Stimulated activated CD4-positive, alpha-beta T cell treated with anti-CD3 and anti-CD28 coated beads, TNF-alpha, amount 100 ng/mL, for 4 hours (primary cell): ENCODE results near the gene CDNF.
"Not testable (repeated sequence)": the region's sequence is repeated elsewhere in the genome, so short reads cannot be mapped to it uniquely, and the experiment has no call there.

Experiments used
- DNase-seq, 3 experiments: peaks; one replicate each; pipeline ENCODE4 v3.0.0-alpha.2; 2020; ENCODE audit warnings: low read depth in 3 of 3

CDNF gene

DNA sequence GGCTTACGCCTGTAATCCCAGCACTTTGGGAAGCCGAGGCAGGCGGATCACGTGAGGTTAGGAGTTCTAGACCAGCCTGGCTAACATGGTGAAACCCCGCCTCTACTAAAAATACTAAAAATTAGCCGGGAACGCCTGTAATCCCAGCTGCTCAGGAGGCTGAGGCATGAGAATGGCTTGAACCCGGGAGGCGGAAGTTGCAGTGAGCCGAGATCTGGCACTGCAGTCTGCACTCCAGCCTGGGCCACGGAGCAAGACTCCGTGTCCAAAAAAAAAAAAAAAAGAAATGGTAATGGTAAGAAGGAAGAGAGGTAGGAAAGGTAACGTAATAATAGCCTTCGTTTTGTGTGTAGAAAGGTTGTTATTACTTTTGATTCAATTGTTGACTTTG is 1.5 kb upstream of the CDNF start:
- no peak for DNase-seq

DNA sequence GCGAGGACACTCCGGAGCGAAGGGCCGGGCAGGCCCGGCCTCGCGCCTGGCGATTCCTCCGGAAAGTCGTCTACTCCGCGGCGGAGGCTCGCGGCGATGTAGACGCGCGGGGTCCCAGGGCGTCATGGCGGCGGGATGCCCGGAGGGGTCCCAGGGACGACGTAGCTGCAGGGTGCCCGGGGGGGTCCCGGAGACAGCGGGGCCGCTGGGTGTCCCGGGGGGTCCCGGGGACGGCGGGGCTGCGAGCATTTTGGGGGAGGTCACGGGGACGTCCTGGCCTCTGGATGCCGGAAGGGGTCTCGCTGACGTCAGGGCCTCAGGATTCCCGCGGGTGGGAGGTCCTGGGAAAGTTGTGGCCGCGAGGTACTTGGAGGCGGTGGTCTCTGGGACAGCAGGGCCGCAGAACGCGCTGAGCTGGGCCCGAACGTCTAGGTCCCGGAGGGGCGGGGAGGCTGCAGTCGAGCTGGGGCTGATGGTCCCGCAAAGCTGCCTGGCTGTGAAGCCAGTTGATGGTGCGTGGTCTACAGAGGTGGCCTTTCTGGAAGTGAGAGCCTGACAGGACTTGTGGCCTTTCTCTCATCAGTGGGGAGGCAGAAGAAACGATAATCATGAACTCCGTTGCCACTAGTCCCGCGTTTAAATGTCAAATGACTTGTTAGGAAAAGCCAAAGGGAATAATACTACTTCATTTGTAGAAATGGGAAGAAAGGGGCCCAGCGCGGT is 906 bp upstream of the CDNF start:
- peak in 2 of 3 experiments; percentile 4 to 15 for DNase-seq

DNA sequence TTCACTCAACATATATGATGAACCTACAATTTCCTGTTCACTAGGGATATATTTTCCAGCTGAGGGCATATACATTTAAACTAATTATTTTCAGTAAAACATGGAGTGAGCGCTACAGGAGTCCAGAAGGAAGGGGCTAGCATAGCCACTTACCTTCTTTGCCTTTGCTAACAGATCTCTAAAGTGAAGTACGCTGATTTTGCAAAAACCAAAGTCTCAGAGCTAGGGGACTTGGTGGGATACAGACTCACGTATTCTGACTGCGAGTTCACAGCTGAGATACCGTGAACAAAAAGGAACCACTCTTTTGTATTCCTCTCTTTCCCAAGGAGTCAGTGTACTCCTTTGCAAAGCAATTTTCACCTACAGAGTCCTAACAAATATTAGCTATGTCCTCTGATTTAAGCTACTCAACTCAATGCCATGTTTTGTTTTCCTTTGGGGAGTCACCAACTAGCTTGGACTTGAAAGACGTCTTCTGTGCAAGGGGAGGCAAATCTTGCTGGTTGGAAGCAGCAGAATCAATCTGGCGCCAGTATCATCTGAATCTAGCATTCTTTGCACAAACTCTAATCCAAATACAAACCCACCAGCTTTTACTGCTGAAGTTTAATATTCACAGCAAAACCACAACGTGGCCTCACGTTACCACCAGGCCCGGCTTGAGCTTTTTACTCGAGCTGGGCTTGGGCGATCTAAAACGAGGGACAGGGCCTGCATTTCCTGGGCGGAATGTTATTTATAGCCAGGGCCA is 657 bp downstream of the CDNF start:
- no peak for DNase-seq

DNA sequence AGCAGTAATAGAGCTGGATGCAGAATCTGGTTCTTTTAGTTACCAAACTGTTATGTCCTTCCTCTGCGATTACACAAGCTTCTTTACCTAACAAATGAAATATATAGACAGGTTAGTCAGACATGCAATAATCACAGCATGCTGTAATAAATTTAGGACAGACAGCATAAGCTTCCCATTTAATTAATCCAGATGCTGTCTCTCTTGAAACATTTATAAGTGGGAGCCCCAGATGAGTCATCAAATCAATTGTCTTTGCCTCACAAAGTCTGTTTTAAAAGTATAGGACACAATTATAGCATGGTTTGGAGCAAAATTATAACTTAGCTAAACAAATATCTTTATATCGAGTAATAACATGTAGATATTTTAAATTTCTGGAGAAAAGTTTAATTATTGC is 1.6 kb downstream of the CDNF start:
- DNase-seq: no peak

DNA sequence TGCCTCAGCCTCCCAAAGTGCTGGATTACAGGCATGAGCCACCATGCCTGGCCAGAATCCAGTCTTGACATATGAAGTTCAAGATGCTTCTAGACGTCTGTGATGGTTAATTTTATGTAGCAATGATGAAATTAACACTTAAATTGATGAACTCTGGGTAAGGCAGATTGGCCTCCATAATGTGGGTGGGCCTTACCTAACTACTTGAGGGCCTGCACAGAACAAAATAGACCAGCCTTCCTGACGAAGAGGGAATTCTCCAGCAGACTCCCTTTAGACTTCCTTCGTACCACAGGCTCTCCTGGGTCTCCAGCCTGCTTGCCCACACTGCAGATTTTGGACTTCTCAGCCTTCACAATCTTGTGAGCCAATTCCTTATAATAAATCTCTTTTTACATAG is 4.7 kb downstream of the CDNF start:
- no peak for DNase-seq

DNA sequence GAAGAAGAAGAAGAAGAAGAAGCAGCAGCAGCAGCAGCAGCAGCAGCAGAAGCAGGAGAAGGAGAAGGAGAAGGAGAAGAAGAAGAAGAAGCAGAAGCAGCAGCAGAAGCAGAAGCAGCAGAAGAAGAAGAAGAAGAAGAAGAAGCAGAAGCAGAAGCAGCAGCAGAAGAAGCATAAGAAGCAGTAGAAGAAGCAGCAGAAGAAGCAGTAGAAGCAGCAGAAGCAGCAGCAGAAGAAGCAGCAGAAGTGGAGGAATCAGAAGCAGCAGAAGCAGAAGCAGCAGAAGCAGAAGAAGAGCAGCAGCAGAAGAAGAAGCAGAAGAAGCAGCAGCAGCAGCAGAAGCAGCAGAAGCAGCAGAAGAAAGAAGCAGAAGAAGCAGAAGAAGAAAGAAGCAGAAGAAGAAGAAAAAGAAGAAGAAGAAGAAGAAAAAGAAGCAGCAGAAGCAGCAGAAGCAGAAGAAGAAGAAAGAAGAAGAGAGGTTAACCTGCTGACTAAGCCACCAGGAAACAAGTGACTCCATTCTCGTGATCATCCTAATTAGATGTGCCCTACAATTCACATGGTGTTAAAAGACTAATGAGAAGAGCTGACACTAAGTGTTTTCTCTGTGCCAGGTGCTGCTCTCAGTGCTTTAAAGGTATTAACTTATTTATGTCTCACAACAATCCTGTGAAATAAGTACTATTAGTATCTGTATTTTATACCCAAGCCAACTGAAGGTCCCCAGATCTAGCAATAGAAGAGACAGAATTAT is 11.6 kb downstream of the CDNF start:
- DNase-seq: no peak

DNA sequence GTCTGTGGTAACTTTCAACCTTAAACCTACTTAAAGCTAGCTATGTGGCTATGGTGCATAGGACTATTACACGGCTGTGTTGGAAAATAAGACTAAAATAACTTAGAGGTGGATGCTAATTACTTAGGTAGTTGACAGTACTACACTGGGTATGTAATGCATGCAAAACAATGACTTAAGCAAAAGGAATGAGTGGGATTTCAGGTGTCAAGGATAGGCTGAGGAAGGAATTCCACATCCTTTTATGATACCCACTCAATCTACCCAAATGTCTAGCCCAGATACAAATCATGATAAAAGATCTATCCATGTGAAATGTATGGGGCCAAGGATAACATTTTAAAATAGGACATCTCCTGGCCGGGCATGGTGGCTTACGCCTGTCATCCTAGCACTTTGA is 13.9 kb downstream of the CDNF start:
- no peak for DNase-seq

DNA sequence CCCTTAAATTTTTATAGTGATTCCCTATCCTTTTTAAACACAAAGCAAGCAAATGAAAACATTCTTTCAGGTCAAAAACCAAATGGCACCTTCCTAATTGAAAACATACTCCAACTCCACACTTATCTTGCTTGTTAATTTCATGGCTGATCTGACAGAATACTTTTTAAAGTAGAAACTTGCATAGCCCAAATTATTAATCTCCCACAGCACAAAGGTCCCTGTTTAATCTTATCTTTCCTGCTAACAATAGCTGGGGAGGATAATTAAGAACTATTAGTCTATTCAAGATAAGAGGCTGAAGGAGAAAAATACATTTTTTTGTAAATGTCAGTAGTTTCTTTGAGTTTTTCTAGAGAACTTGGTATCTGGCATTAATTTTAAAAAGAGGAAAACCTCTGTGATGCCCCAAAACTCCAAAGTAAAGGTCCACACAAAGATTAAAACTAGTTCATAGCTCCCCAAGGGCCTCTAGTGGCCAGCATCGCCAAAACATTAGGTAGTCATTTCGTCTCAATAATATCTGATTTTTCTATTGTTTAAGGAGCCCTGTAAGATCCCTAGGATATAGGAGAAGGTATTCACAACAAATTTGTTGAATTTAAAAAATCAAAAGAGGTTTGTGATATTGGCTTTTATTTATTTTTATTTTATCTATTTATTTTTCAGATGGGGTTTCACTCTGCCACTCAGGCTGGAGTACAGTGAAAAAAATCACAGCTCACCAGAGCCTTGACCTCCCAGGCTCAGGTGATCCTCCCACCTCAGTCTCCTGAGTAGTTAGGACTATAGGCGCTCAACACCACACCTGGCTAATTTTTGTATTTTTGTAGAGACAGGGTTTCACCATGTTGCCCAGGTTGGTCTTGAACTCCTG is 14.7 kb downstream of the CDNF start:
- peak in 2 of 3 experiments; percentile 15 to 23 for DNase-seq

DNA sequence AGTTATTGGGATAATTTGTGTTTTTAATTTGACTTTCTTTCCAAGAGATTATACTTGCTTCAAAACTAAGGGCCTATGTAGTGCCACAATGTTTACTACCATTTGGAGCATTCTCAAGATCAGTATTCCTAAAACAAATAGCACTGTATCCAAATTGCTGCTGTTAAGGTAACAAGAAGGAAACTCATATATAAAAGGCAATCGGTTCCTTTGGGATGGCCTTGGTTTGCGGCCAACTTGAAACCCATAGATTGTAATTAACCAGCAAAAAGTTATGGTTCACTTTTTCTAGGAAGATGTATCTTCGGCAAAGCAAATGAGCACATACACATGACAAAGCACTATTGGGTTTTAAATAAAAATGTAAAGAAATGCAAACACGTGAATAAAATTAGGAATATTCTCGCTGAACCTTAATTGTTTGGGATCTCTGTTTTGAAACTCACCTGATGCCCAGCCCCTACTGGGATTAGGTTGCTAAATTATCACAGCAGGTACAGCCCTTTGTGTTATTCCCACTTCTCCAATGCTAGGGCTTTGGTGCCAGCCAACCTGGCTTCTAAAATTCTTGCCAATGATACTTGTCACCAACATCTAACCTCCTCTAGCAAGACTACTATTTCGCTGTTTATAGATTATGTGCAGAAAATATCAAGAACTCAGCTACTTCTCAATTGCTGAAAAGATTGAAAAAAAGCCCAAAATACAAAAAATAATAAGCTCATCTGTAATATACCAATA is 16.0 kb downstream of the CDNF start:
- DNase-seq: no peak

DNA sequence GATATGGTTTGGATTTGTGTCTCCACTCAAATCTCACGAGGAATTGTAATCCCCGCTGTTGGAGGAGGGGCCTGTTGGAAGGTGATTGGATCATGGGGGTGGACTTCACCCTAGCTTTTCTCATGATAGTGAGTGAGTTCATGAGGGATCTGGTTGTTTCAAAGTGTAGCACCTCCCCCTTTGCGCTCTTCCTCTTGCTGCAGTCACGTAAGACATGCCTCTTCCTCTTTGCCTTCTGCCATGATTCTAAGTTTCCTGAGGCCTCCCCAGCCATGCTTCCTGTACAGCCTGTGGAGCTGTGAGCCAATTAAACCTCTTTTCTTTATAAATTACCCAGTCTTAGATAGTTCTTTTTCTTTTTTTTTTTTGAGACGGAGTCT is 17.1 kb downstream of the CDNF start:
- DNase-seq: no peak

DNA sequence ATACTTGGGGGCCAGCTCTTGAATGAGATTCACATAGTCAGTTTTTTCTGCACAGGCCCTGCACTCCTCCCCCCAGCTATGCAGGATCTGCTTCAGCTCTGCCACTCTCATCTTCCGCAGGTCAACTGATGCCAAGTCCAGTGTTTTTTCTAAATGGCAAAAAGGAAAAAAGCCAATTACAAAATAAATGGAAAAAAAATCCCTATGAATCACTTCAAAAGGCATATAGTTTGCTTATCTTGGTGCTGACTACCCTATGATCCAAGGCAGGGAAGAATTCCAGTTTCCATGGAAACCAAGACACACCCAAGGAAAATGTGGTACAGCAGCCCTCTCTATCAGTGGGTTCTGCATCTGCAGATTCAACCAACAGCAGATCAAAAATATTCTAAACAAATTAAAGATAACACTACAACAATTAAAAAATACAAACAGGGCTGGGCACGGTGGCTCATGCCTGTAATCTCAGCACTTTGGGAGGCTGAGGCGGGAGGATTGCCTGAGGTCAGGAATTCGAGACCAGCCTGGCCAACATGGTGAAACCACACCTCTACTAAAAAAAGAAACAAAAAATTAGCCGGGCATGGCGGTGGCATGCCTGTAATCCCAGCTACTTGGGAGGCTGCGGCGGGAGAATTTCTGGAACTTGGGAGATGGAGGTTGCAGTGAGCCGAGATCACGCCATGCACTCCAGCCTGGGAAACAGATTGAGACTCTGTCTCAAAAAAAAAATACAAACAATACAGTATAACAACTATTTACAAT is 17.6 kb downstream of the CDNF start:
- DNase-seq: no peak

DNA sequence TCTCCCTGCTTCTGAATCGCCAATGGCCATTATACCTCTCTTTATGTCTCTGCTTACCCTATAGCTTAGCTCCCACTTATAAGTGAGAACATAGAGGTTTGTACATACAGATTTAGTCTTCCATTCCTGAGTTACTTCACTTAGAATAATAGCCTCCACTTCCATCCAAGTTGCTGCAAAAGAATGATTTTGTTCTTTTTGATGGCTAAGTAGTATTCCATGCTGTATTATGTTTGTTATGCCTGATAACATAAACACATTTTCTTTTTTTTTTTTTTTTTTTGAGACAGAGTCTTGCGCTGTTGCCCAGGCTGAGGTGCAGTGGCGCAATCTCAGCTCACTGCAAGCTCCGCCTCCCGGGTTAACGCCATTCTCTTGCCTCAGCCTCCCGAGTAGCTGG is 21.1 kb downstream of the CDNF start:
- not testable (repeated sequence) for DNase-seq

DNA sequence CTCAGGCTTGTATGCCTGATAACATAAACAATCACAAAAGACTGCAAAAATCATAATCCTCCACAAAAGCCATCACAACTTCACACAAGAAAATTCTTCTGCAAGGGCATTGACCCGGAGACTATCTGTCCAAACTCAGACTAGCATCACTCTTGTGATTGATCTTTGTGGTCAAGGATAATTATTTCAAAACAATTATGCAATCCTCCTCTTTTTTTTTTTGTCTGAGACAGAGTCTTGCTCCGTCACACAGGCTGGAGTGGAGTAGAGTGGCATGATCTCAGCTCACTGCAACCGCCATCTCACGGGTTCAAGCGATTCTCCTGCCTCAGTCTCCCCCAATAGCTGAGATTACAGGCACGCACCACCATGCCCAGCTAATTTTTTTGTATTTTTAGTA is 22.2 kb downstream of the CDNF start:
- DNase-seq: no peak

DNA sequence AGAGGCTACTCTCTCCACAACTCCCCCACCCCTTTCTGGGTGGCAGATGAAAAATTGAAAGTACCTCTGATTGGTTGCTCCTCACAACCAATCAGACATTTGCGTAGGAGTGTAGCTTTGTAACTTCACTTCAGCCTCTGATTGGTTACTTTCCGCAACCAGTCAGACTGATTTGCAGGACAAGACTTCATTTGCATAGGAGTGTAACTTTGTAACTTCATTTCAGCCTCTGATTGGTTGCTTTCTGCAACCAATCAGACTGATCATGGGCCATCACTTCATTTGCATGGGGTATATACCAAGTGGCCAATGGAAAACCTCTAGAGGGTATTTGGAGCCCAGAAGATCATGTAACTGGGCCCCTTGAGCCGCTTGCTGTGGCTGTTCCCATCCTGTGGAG is 25.6 kb downstream of the CDNF start:
- no peak for DNase-seq

DNA sequence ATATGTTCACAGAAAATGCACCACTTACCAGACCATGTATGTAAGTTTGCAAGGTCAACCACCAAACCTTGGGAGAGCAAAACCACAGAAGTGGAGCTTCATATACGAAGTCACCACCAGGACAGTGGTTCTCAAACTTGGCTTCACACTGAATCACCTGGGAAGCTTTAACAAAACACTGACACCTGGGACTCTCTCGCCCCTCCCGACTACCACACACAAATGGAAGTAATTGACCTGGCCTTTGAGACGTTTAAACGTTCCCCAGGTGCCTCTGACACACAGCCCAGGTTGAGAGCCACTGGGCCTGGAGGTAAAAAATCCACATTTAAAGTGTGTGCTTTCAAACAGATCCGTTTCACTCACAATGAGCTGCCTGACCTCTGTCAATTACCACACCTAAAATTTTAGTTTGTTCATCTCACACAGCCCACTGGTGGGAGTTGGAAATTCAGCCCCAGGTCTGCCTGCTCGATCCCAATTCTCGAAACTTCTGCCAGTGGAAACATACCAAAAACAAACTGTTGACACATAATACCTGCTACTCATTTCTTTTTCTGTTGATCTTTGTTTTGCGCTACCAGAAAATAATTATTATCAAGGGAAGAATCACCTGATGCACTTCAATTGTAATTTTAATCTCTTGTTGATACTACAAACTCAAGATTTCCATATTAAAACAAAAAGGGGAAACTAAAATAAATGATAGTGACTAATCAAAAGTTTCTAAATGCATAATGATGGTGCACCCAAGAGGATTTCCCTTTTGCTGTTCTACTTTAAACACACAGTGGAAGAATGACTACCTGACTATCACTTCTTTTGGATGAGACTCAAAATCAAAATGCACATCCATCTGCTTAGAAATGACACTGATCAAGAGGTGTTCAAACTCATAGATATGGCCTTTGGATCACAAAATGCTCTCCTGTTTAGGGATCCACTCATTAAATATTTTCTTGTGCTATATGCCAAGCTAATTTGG is 26.6 kb downstream of the CDNF start:
- DNase-seq: no peak

DNA sequence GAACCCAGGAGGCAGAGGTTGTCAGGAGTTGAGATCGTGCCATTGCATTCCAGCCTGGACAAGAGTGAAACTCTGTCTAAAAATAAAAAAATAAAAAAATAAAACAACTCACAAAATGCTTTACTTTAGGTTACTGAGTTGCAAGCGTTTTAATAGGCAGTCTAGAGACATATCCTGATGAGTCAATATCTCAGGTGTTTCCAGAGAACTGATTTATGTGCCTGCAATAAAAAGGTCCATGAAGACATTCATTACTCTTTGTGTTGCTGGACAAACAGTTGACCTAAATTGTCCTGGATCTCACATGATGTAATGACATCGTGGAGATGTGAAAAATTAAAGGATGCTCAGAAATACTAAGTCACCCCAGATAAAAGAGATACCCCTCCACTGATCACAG is 31.5 kb downstream of the CDNF start:
- no peak for DNase-seq

DNA sequence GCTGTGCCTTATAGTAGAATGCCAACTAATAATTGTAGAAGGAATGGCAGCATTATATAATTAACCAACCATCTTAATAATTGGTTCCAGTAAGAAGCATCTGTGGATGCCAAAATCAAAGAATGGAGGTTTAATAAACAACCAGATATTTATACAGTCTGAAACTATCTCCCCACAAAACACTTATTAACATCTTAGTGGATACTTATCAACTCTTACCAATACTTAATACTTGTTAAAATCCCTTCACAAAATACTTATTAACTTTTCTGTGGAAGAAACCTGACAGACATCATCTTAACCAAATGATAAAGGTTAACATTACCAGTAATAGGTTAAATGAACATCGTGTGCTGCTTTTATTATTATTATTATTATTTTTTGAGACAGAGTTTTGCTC is 34.0 kb downstream of the CDNF start:
- DNase-seq: no peak

DNA sequence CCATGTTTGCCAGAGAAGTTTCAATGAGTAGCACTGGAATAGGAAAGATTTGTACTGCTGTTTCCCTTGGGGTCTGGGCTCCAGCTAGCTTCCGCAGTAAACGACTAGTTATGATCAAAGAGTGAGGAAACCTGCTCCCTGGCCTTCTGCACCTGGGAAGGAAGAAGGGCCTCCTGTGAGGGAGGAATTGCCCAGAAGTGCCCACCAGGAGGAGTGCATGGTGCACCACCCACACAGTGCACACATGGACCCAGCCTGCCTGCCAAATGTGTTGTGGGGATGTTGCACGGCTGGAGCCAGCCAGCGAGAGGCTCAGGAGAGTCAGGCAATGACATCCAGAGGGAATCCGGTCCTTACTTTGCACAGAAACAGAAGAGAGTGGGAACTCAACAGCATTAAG is 36.1 kb downstream of the CDNF start:
- DNase-seq: no peak

DNA sequence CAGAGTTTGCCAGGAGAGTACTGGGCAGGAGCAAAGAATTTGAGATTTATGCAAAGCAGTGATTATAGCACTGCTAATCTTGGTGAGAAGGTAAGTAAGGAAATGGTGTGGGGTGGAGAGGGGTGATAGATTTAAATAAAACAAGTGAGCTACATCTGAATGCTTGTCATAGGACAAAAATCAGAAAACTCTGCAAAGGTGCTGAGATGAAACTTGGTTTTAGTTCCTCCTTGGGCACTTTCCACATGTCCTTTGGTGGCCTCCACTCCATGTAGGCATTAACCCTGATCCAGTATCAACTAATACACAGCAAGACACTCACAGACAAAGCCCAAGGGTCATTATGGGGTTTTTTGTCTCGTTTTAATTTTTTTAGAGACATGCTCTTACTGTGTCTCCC is 37.4 kb downstream of the CDNF start:
- DNase-seq: no peak
